ENCODE measurements around the gene TOR2A.

Gene TOR2A

GRCh38 chr9:127730799-127731410 is 4.2 kb downstream of the TOR2A start:
- no peak overlapping the region for H3K4me3 ChIP-seq (ENCODE audit: control insufficient read depth in 1 of 7, extremely low read depth in 1 of 7, insufficient read depth in 4 of 7, low read depth in 2 of 7, low read length in 6 of 7)
- H3K9me3 ChIP-seq (ENCODE audit: control extremely low read depth in 1 of 5, control insufficient read depth in 4 of 5, insufficient read depth in 2 of 5, low read depth in 1 of 5, low read length in 4 of 5) = no peaks in the 10 kb centered on the region
- ChIA-PET POLR2A (no interaction called here), CTCF (interaction anchor here (0.6 to 2.9 kb wide), 4 partner anchors 11 to 146 kb away, joined by 3 to 14 read pairs (median 3); partner anchors contain the start of gene PTRH1)
- H3K36me3 ChIP-seq (ENCODE audit: control insufficient read depth in 4 of 4, insufficient read depth in 4 of 4, low read length in 3 of 4) = peaks cover 0 to 16% (median 8%) of the 10 kb centered on the region in 4 experiments
- H3K4me1 ChIP-seq (ENCODE audit: control extremely low read depth in 1 of 4, control insufficient read depth in 4 of 4, insufficient read depth in 4 of 4, low read length in 3 of 4) = peaks cover 0 to 18% (median 12%) of the 10 kb centered on the region in 4 experiments
- no peak for DNase-seq
- no peak overlapping the region for H3K27ac ChIP-seq (ENCODE audit: insufficient read depth in 1 of 2, low read depth in 1 of 2, low read length in 2 of 2, poor library complexity in 1 of 2, severe bottlenecking in 2 of 2)
- 96% methylated on average over 9 of the region's 9 CpGs for WGBS (ENCODE audit: insufficient coverage)
- no peaks in the 10 kb centered on the region for H3K27me3 ChIP-seq (replicated peaks in 2 of 5; ENCODE audit: control insufficient read depth in 4 of 5, insufficient read depth in 5 of 5, low read length in 4 of 5)

GRCh38 chr9:127730262-127730661 is 4.8 kb downstream of the TOR2A start:
- no peak for DNase-seq
- H3K4me1 ChIP-seq (ENCODE audit: control extremely low read depth in 1 of 4, control insufficient read depth in 4 of 4, insufficient read depth in 4 of 4, low read length in 3 of 4) = peaks cover 0 to 13% (median 7%) of the 10 kb centered on the region in 4 experiments
- ChIA-PET POLR2A (no interaction called here), CTCF (interaction anchor here (0.6 to 2.9 kb wide), 3 partner anchors 142 to 191 kb away, joined by 3 to 14 read pairs (median 3); no protein-coding TSS in a partner anchor)
- no peaks in the 10 kb centered on the region for H3K27me3 ChIP-seq (replicated peaks in 2 of 5; ENCODE audit: control insufficient read depth in 4 of 5, insufficient read depth in 5 of 5, low read length in 4 of 5)
- no peaks in the 10 kb centered on the region for H3K9me3 ChIP-seq (ENCODE audit: control extremely low read depth in 1 of 5, control insufficient read depth in 4 of 5, insufficient read depth in 2 of 5, low read depth in 1 of 5, low read length in 4 of 5)
- H3K27ac ChIP-seq (ENCODE audit: insufficient read depth in 1 of 2, low read depth in 1 of 2, low read length in 2 of 2, poor library complexity in 1 of 2, severe bottlenecking in 2 of 2) = no peak overlapping the region
- no peak overlapping the region for H3K4me3 ChIP-seq (ENCODE audit: control insufficient read depth in 1 of 7, extremely low read depth in 1 of 7, insufficient read depth in 4 of 7, low read depth in 2 of 7, low read length in 6 of 7)
- 100% methylated on average over 6 of the region's 9 CpGs for WGBS (ENCODE audit: insufficient coverage)
- H3K36me3 ChIP-seq (ENCODE audit: control insufficient read depth in 4 of 4, insufficient read depth in 4 of 4, low read length in 3 of 4) = peaks cover 0 to 16% (median 8%) of the 10 kb centered on the region in 4 experiments

- no peak overlapping the region for H3K27ac ChIP-seq (ENCODE audit: insufficient read depth in 1 of 2, low read depth in 1 of 2, low read length in 2 of 2, poor library complexity in 1 of 2, severe bottlenecking in 2 of 2)
- H3K36me3 ChIP-seq (ENCODE audit: control insufficient read depth in 4 of 4, insufficient read depth in 4 of 4, low read length in 3 of 4) = peaks cover 0 to 16% (median 8%) of the 10 kb centered on the region in 4 experiments
- ChIA-PET CTCF (interaction anchor here (0.6 to 1.5 kb wide), 5 partner anchors 10 to 192 kb away, joined by 3 to 4 read pairs (median 3); no protein-coding TSS in a partner anchor), POLR2A (no interaction called here)
- peaks cover 0 to 13% (median 9%) of the 10 kb centered on the region in 4 experiments for H3K4me1 ChIP-seq (ENCODE audit: control extremely low read depth in 1 of 4, control insufficient read depth in 4 of 4, insufficient read depth in 4 of 4, low read length in 3 of 4)
- 92% methylated on average over 18 of the region's 18 CpGs for WGBS (ENCODE audit: insufficient coverage)
- no peak for DNase-seq
- no peak overlapping the region for H3K4me3 ChIP-seq (ENCODE audit: control insufficient read depth in 1 of 7, extremely low read depth in 1 of 7, insufficient read depth in 4 of 7, low read depth in 2 of 7, low read length in 6 of 7)
- no peaks in the 10 kb centered on the region for H3K27me3 ChIP-seq (replicated peaks in 2 of 5; ENCODE audit: control insufficient read depth in 4 of 5, insufficient read depth in 5 of 5, low read length in 4 of 5)
- H3K9me3 ChIP-seq (ENCODE audit: control extremely low read depth in 1 of 5, control insufficient read depth in 4 of 5, insufficient read depth in 2 of 5, low read depth in 1 of 5, low read length in 4 of 5) = no peaks in the 10 kb centered on the region
Observed at GRCh38 chr9:127729522-127730256, 5.4 kb downstream of the TOR2A start.

DNA sequence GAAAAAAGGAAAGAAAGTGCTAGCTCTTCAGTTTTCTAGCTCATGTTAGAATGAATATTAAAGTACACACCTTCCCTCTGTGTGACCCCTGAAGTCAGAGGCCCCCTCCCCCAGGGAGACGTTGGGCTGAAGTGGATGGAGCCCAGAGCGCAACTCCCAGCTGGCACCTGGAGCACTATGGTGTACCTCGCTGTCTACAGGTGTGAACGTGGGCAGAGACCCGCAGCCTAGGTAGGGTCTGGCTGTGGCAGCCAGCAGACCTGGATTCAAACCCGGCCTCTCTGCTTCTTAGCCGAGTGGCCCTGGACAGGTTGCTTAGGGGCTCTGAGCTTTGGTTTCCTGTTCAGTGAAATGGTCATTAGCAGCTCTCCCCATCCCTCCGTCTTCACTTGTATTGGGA is 6.3 kb downstream of the TOR2A start:
- Histone ChIP-seq H3K27ac (ENCODE audit: insufficient read depth in 1 of 2, low read depth in 1 of 2, low read length in 2 of 2, poor library complexity in 1 of 2, severe bottlenecking in 2 of 2) (no peak overlapping the region), H3K4me3 (ENCODE audit: control insufficient read depth in 1 of 7, extremely low read depth in 1 of 7, insufficient read depth in 4 of 7, low read depth in 2 of 7, low read length in 6 of 7) (no peak overlapping the region), H3K27me3 (replicated peaks in 2 of 5; ENCODE audit: control insufficient read depth in 4 of 5, insufficient read depth in 5 of 5, low read length in 4 of 5) (no peaks in the 10 kb centered on the region), H3K9me3 (ENCODE audit: control extremely low read depth in 1 of 5, control insufficient read depth in 4 of 5, insufficient read depth in 2 of 5, low read depth in 1 of 5, low read length in 4 of 5) (no peaks in the 10 kb centered on the region), H3K36me3 (ENCODE audit: control insufficient read depth in 4 of 4, insufficient read depth in 4 of 4, low read length in 3 of 4) (peaks cover 0 to 16% (median 8%) of the 10 kb centered on the region in 4 experiments), H3K4me1 (ENCODE audit: control extremely low read depth in 1 of 4, control insufficient read depth in 4 of 4, insufficient read depth in 4 of 4, low read length in 3 of 4) (peaks cover 0 to 6% (median 5%) of the 10 kb centered on the region in 4 experiments)
- DNase-seq = no peak
- CTCF ChIA-PET = interaction anchor here (0.6 to 1.5 kb wide), 4 partner anchors 9 to 141 kb away, joined by 3 to 4 read pairs (median 4); no protein-coding TSS in a partner anchor
- POLR2A ChIA-PET = no interaction called here
- 93% methylated on average over 7 of the region's 8 CpGs for WGBS (ENCODE audit: insufficient coverage)

- no peak overlapping the region for H3K27ac ChIP-seq (ENCODE audit: insufficient read depth in 1 of 2, low read depth in 1 of 2, low read length in 2 of 2, poor library complexity in 1 of 2, severe bottlenecking in 2 of 2)
- H3K36me3 ChIP-seq (ENCODE audit: control insufficient read depth in 4 of 4, insufficient read depth in 4 of 4, low read length in 3 of 4) = peaks cover 0 to 12% (median 2%) of the 10 kb centered on the region in 4 experiments
- WGBS (ENCODE audit: insufficient coverage) = 98% methylated on average over 6 of the region's 8 CpGs
- CTCF ChIA-PET = interaction anchor here (0.8 to 1.0 kb wide), 2 partner anchors 138 to 139 kb away, joined by 3 read pairs; no protein-coding TSS in a partner anchor
- peaks cover 0 to 5% (median 2%) of the 10 kb centered on the region in 4 experiments for H3K4me1 ChIP-seq (ENCODE audit: control extremely low read depth in 1 of 4, control insufficient read depth in 4 of 4, insufficient read depth in 4 of 4, low read length in 3 of 4)
- DNase-seq = no peak
- H3K9me3 ChIP-seq (ENCODE audit: control extremely low read depth in 1 of 5, control insufficient read depth in 4 of 5, insufficient read depth in 2 of 5, low read depth in 1 of 5, low read length in 4 of 5) = no peaks in the 10 kb centered on the region
- POLR2A ChIA-PET = no interaction called here
- peaks cover 0 to 1% (median 0%) of the 10 kb centered on the region in 5 experiments for H3K27me3 ChIP-seq (replicated peaks in 2 of 5; ENCODE audit: control insufficient read depth in 4 of 5, insufficient read depth in 5 of 5, low read length in 4 of 5)
- no peak overlapping the region for H3K4me3 ChIP-seq (ENCODE audit: control insufficient read depth in 1 of 7, extremely low read depth in 1 of 7, insufficient read depth in 4 of 7, low read depth in 2 of 7, low read length in 6 of 7)
Observed at GRCh38 chr9:127726871-127727270, 8.2 kb downstream of the TOR2A start.

GRCh38 chr9:127724012-127724411 is 11.1 kb downstream of the TOR2A start:
- no peak overlapping the region for H3K4me3 ChIP-seq (ENCODE audit: control insufficient read depth in 1 of 7, extremely low read depth in 1 of 7, insufficient read depth in 4 of 7, low read depth in 2 of 7, low read length in 6 of 7)
- H3K9me3 ChIP-seq (ENCODE audit: control extremely low read depth in 1 of 5, control insufficient read depth in 4 of 5, insufficient read depth in 2 of 5, low read depth in 1 of 5, low read length in 4 of 5) = no peaks in the 10 kb centered on the region
- peaks cover 0 to 1% (median 0%) of the 10 kb centered on the region in 5 experiments for H3K27me3 ChIP-seq (replicated peaks in 2 of 5; ENCODE audit: control insufficient read depth in 4 of 5, insufficient read depth in 5 of 5, low read length in 4 of 5)
- no peak for DNase-seq
- POLR2A ChIA-PET = interaction anchor here (0.6 to 1.3 kb wide), 2 partner anchors 9 to 11 kb away, joined by 3 to 4 read pairs; partner anchors contain the start of genes PTRH1 and TOR2A
- peaks cover 0 to 5% (median 4%) of the 10 kb centered on the region in 4 experiments for H3K4me1 ChIP-seq (ENCODE audit: control extremely low read depth in 1 of 4, control insufficient read depth in 4 of 4, insufficient read depth in 4 of 4, low read length in 3 of 4)
- WGBS (ENCODE audit: insufficient coverage) = 90% methylated on average over 23 of the region's 23 CpGs
- CTCF ChIA-PET = interaction anchor here (1.0 kb wide), 1 partner anchor 11 kb away, joined by 3 read pairs; the partner anchor contains the start of gene TOR2A
- H3K36me3 ChIP-seq (ENCODE audit: control insufficient read depth in 4 of 4, insufficient read depth in 4 of 4, low read length in 3 of 4) = no peaks in the 10 kb centered on the region
- no peak overlapping the region for H3K27ac ChIP-seq (ENCODE audit: insufficient read depth in 1 of 2, low read depth in 1 of 2, low read length in 2 of 2, poor library complexity in 1 of 2, severe bottlenecking in 2 of 2)

Measured in common myeloid progenitor, CD34-positive (primary cell).